ENCODE results near the gene SPTSSA.
"Not testable (repeated sequence)": the region's sequence is repeated elsewhere in the genome, so short reads cannot be mapped to it uniquely, and the experiment has no call there.

SPTSSA gene

DNA sequence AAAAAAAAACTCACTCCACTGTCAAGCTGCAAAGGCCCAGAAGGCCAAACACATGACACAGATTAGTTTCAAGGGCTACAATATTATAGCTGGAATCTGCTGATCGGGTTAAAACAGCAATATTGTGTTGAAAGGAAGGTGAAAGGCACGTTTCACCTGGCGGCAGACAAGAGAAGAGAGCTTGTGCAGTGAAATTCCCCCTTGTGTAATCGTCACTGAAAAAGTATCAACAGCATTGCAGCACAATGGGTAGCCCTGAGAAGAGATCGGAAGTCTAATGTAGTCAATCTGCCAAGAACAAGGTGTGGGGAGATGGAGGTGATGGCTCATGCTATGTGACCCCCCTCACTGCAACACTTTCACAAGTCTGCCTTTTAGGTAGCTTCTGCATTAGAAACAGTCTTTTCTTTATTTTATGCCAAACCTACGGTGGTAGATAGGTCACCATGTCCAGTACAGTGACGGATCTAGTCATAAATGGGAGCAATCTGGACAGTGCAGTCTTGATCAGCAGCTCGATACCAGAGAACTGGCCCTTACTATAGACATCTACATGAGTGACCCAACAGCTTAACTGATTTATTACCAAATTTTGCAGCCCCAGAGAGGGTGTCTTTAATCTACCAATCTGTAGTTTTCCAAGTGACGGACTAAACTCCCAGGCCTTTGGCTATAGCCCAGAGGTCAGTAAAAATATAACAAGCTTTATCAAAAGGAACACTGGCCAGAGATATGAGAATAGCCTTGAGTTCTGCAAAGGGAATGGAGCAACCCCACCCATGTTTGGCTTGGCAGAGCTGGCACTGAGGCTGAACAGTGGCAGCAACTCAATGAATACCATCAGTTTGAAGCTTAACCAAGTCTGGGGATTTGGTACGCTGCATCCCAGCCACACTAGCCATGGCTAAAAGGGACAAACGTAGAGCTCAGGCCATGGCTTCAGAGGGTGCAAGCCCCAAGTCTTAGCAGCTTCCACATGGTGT is 35.4 kb downstream of the SPTSSA start:
- DNase-seq (ENCODE audit: low read depth) = no peak

DNA sequence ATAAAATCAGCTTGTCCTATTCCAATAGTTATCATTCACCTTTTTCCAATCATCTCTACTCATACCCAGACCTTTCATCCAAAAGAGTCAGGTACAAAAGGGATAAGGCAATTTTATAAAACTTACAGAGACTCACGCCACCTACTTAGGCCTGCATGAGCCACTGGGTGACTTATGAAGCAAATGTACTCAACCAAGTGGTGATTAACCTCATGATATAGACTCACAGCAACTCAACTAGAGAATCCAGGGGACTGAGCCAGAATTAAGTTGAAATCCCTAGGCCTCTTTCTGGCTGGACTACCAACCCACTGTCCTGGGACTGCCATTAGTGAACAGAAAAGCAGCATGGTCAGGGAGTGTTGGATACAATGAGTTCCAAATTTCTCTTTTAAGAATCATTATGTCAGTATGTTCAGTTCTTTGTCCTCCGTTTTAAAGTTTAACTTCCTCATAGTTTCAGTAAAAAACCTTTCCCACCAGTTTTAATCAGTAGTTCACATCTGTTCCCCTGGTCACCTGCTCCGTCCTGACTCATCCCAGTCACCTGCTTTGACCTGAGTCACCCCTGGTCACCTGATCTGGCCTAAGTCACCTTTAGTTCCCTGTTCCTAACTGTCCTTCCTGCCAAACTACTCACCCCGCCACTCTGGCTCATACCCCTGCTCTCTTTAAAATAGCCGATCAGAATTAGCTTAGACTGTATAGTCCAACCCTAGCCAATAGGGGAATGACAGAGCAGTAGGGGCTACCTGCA is 36.8 kb downstream of the SPTSSA start:
- no peak for DNase-seq (ENCODE audit: low read depth)

DNA sequence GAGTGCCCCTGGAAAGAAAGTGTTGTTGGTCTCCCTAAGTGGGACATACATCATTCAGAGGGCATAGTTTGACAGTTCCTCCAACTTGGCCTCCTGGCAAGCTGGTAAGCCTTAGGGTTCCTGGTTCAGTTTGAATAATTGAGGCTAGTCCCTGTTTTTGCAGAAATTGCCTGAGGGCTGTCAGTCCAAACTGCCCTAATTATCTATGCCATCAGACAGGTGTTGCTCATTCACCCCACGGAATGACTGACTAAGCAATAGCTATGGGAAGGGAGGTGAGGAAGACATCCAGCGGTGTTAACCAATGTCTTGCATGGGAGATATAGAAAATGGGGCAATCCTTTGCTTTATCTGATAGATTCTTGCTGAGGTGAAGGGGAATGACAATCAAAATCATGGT is 37.6 kb downstream of the SPTSSA start:
- DNase-seq (ENCODE audit: low read depth) = no peak

DNA sequence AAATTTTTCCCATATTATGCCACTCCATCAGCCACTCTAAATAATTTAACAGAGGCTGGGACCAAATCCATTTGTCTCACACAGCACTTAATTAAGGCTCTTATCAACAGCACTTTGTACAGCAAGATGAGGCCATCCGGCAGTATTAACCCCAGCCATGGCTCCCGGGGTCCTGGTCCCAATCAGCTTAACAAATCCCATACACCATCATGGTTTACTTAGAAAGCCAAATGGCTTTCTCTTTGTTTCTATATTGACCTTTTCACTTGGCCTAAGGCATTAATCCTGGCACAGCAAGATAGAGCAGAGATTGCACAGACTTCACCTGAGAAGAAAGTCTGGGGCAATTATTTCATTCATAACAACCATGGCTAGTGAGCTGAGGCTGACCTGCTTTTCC is 38.6 kb downstream of the SPTSSA start:
- no peak for DNase-seq (ENCODE audit: low read depth)

DNA sequence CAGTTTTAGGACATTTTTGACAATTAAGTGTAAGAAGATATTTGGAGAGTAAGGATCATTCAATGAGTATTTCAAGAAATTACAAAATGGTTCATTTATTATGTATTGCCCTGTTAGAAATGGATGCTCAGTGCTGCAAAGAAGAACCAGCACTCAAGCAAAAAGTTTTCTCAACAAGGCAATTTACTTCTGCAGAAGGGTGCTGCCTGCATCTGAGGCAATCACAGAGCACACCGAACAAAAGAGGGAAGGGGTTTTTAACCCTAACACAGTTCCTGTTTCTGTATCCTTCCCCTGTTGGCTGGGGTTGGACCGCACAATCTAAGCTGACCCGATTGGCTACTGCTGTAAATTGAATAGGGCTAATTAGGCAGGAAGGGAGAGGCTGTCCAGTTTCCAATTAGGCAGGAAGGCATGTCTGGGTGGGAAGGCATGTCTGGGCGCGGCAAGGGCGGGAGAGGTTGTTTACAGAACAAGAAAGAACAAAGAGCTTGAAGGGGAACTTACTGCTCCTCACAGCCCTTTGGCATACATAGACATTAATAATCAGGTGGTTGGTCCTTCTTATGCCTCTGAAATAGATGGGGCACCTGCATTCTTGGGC is 41.4 kb downstream of the SPTSSA start:
- no peak for DNase-seq (ENCODE audit: low read depth)

DNA sequence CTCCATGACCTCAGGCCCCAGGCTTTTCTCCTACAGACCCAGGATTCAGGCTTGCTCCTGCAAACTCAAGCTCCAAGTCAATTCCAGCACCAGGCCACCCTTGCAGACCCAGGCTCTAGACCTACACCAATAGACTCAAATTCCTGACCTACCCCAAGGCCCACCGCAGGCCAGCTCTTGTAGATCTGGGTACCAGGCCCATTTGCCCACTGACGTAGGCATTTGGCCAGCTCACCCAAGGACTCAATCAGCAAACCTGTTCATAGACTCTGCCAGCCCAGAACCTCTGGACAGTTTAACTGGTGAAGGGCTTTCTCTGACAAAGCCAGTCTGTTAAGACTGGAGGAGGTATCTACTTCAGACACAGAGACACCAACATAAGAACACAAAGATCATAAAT is 52.3 kb downstream of the SPTSSA start:
- no peak for DNase-seq (ENCODE audit: low read depth)

DNA sequence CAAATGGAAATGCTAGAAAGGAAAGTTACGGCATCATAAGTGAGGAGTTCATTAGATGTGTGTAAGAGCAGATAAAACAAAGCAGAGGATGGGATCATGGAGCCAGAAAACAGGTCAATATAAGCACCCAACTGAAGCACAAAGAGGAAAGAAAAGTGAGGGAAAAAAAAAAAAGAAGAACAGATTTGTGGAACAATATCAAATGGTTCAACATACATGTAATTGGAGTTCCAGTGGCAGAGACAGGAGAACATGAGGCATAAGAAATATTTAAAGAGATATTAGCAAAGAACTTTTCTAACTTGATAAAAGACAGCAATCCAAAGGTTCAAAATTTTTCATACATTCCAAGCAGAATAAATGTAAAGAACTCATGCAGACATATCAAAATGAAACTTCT is 54.1 kb downstream of the SPTSSA start:
- DNase-seq (ENCODE audit: low read depth) = no peak

DNA sequence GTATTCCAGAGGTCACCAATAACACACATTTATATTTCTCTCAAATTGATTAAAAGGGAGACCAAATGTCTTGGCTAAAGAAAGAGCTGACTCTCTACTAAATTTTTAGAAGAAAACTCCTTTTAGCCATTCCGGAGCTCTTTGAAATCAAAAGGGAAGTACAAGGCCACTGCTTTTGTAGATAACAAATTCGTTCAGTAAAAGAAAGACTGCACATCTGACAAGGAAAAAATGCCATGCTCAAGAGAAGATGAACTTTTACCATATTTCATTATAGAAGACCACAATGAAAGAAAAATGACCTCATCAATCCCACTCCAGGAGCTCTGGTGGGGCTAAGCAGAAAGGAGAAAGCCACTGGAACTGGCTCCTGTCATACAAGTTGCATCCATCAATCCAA is 57.6 kb downstream of the SPTSSA start:
- no peak for DNase-seq (ENCODE audit: low read depth)

DNA sequence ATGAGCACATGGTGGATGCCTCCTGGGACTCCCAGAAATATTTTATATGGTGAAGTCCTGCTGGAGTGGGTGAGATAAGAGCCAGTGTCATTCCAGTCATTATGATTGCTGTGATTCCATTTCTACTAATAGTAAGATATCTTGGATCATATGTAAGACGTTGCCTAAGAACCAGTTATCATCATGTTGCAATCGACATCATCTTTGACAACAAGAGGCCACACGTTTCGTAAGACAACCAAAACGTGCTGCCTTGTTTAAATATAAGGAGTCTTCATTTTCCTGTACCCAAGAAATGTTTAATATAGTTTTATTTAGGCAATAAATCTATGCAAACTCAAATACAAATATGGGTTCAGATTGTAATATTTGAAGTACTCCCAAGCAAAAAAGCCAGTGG is 58.4 kb downstream of the SPTSSA start:
- DNase-seq (ENCODE audit: low read depth) = no peak

DNA sequence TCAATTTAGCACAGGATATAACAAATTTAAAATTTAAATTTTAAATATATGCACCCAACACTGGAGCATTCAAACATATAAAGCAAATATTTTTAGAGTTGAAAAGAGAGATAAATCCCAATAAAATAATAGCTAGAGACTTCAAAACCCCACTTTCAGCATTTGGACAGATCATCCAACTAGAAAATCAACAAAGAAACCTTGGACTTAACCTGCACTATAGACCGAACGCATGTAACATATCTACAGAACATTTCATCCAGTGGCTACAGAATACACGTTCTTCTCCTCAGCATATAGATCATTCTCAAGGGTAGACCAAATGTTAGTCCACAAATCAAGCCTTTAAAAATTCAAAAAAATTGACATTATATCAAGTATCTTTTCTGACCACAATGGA is 64.0 kb downstream of the SPTSSA start:
- DNase-seq (ENCODE audit: low read depth) = no peak

DNA sequence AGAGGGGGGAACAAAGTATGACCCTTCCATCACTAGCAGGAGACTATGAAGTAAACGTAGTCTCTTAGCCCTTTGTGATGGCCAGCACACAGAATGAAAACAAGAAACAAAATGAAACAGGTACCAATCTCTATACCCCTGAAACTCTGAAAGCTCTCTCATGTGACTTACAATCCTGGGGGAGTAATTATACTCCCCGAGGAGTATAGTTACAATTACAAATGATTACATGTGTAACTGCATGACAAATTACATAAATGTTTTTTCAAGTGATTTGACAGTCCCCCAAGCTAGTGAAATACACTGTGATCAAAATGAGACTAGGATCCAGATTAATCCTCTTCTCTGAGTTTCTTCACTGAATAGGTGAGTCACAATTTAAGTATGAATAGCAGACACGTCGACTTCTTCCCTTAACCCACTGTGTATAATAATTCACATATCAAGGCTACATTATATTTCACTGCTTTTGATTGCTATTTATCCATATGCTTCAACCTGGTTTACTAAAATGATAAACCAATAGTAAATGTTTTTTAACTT is 74.0 kb downstream of the SPTSSA start:
- no peak for DNase-seq (ENCODE audit: low read depth)

DNA sequence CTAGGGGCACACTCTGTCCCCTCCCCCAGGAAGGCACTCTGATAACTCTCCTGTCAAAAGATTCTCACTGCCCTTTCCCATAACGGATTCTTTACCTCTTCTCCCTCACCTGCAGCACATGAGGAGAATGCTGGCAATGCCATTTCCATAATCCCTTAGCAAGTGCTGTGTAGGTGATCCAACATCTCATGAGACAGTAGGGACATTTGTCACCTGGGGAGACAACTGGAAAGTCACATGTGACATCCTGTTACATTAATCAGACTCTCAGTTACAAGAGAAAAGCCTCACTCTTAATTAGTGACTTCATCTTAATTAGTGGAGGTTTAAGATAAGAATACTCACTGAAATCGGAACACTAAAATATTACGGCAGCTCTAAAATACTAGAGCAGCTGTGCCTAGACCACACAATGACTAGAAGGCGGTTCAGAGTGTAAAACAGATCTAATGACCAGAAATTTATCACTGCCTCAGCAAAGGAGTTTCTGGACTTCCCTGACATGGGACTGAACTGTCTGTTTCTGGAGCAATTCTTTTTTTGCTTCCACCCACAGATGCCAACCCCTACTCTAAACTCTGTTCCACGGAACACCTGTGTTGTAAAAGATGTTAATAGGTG is 75.1 kb downstream of the SPTSSA start:
- DNase-seq (ENCODE audit: low read depth) = no peak

DNA sequence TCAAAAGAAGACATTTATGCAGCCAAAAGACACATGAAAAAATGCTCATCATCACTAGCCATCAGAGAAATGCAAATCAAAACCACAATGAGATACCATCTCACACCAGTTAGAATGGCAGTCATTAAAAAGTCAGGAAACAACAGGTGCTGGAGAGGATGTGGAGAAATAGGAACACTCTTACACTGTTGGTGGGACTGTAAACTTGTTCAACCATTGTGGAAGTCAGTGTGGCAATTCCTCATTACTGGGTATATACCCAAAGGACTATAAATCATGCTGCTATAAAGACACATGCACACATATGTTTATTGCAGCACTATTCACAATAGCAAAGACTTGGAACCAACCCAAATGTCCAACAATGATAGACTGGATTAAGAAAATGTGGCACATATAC is 76.2 kb downstream of the SPTSSA start:
- not testable (repeated sequence) for DNase-seq (ENCODE audit: low read depth)

DNA sequence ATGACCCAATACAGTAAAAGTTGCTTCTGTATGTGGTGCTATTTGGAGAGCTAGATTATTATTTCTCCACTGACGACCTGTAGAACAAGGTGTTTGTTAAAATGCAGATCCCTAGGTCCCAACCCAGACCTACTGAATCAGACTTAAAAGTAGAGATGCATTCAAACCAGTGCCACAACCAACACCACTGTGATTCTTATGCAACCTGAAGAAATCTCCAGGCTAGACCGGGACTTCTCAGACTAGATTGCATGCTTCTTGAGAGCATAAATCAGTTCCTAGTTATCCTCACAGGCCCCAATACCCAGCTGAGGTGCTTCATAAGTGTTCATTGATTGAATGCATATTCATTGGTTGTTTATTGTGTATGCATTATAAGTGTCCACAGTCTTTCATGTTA is 78.2 kb downstream of the SPTSSA start:
- no peak for DNase-seq (ENCODE audit: low read depth)

Data from stromal cell of bone marrow (primary cell).